A549 (cell line): ENCODE measurements around the gene DELE1. TPM values are rescaled to one million over a fixed set of nuclear protein-coding genes. Genes with fewer than 3 reads are reported as not detected.

Source experiments
- ATAC-seq, 2 experiments: fragments of 200-7000 bp in 1 of 2; fragments of >200 bp in 1 of 2; cut with Nextera tagmentation in 1 of 2; cut with Tn5 transposase in 1 of 2; 3 replicates each; pipeline versions ENCODE4 v1.8.0 to v1.9.1; 2018 to 2020; ENCODE audit warnings: mild to moderate bottlenecking in 1 of 2, moderate library complexity in 1 of 2
- CTCF ChIA-PET: fragments of 300-600 bp; sonication (Branson Sonifier 250); formaldehyde crosslinking; extraction: SDS; loops from one replicate; lab custom pipeline; 2021; ENCODE audit warnings: antibody characterized with exemption, inconsistent platforms; lab: Yijun Ruan, JAX
- POLR2A ChIA-PET: fragments of 350-600 bp; formaldehyde crosslinking; extraction: SDS; loops from one replicate; lab custom pipeline; 2021; ENCODE audit warnings: antibody characterized with exemption, inconsistent platforms; lab: Yijun Ruan, JAX
- DNase-seq, 2 experiments: peaks; one replicate each; pipeline versions ENCODE4 v3.0.0 to v3.0.0-alpha.2; 2011 to 2016; ENCODE audit warnings: low read depth in 1 of 2, low spot score in 1 of 2
- FAIRE-seq: peaks from 2 replicates; lab custom pipeline; 2011; peaks lifted over from hg19 to GRCh38; lab: Jason Lieb, UNC
- H3K27ac ChIP-seq, 2 experiments: fragments of >200 bp; sonication (Bioruptor Twin); formaldehyde crosslinking; 3 replicates each; pipeline ENCODE4 v1.5.1; 2016 to 2017
- H3K4me1 ChIP-seq: fragments of >200 bp; sonication (Bioruptor Twin); formaldehyde crosslinking; 3 replicates; pipeline ENCODE4 v1.6.1; 2016
- H3K4me2 ChIP-seq: fragments of >200 bp; sonication (Bioruptor Twin); formaldehyde crosslinking; 3 replicates; pipeline ENCODE4 v1.6.1; 2016
- H3K4me3 ChIP-seq: fragments of >200 bp; sonication (Bioruptor Twin); formaldehyde crosslinking; 3 replicates; pipeline ENCODE4 v1.5.1; 2016
- H3K9me3 ChIP-seq: fragments of >200 bp; sonication (Bioruptor Twin); formaldehyde crosslinking; 3 replicates; pipeline ENCODE4 v1.6.1; 2016
- CBX8 ChIP-seq: fragments of 200-600 bp; sonication (generic); IDR thresholded peaks from 2 replicates; pipeline ENCODE4 v1.6.1; 2016
- FOSL2 ChIP-seq, 2 experiments: fragments of 450-650 bp in 1 of 2; fragments of >200 bp in 1 of 2; sonication (Bioruptor Twin) in 1 of 2; formaldehyde crosslinking; IDR thresholded peaks; 2 replicates each; pipeline versions ENCODE4 v1.5.0 to v1.6.1; 2016 to 2020; ENCODE audit warnings: mild to moderate bottlenecking in 1 of 2, moderate library complexity in 1 of 2
- HDAC2 ChIP-seq: fragments of 200-600 bp; sonication (generic); IDR thresholded peaks from 2 replicates; pipeline ENCODE4 v1.6.1; 2016
- HOXB13 ChIP-seq: fragments of 250-450 bp; sonication (Bioruptor Pico); IDR thresholded peaks from 2 replicates; pipeline ENCODE4 v1.5.0; 2020; ENCODE audit warnings: low read depth, mild to moderate bottlenecking, moderate library complexity
- MAFK ChIP-seq: fragments of 450-650 bp; IDR thresholded peaks from 2 replicates; pipeline ENCODE4 v1.6.1; 2014; ENCODE audit not compliant: partially characterized antibody
- RARB ChIP-seq: fragments of 250-450 bp; sonication (Bioruptor Pico); IDR thresholded peaks from 2 replicates; pipeline ENCODE4 v1.8.0; 2021; ENCODE audit warnings: mild to moderate bottlenecking, moderate library complexity
- RFX5 ChIP-seq: fragments of 450-650 bp; IDR thresholded peaks from 2 replicates; pipeline ENCODE4 v1.7.1; 2014; ENCODE audit warnings: antibody characterized with exemption, mild to moderate bottlenecking, moderate library complexity
- TP53 ChIP-seq: fragments of 250-450 bp; sonication (Bioruptor Pico); IDR thresholded peaks from 2 replicates; pipeline ENCODE4 v1.5.0; 2021; ENCODE audit warnings: mild to moderate bottlenecking, moderate library complexity
- WGBS: methylation state at CpG from one replicate; pipeline ENCODE4 v1.1.6; 2017; ENCODE audit errors: missing lambda C conversion rate; 5-methylcytosine and 5-hydroxymethylcytosine counted together
- polyA plus RNA-seq, 4 experiments: library from polyadenylated mRNA; depleted of rRNA in 3 of 4; stranded (reverse); fragments of >200 nt; fragmentation: RNase III in 1 of 4; extraction: RNeasy Plus Mini Kit Qiagen cat#74134 plus additional on column Dnase treatment in 1 of 4; gene quantifications; 2 replicates in 3 of 4; 3 replicates in 1 of 4; pipeline ENCODE4 v1.2.3, GENCODE V29; 2011 to 2017
- TF ChIP-seq, protein P1 (sequence below): fragments of 200-600 bp; sonication (generic); IDR thresholded peaks from 2 replicates; pipeline ENCODE4 v1.6.1; 2016; ENCODE audit warnings: antibody characterized with exemption, mild to moderate bottlenecking, moderate library complexity
- TF ChIP-seq, protein P2 (sequence below): fragments of 450-650 bp; IDR thresholded peaks from 2 replicates; pipeline ENCODE4 v1.6.1; 2014; ENCODE audit warnings: antibody characterized with exemption
- TF ChIP-seq, protein P3 (sequence below): fragments of 250-450 bp; sonication (Bioruptor Pico); IDR thresholded peaks from 2 replicates; pipeline ENCODE4 v1.5.0; 2021; ENCODE audit warnings: mild to moderate bottlenecking, moderate library complexity, borderline replicate concordance

DELE1 gene
- polyA plus RNA-seq, 2 of the 4 experiments (the other 2 are of a cell fraction) = 41.2 to 60.1 TPM

DNA sequence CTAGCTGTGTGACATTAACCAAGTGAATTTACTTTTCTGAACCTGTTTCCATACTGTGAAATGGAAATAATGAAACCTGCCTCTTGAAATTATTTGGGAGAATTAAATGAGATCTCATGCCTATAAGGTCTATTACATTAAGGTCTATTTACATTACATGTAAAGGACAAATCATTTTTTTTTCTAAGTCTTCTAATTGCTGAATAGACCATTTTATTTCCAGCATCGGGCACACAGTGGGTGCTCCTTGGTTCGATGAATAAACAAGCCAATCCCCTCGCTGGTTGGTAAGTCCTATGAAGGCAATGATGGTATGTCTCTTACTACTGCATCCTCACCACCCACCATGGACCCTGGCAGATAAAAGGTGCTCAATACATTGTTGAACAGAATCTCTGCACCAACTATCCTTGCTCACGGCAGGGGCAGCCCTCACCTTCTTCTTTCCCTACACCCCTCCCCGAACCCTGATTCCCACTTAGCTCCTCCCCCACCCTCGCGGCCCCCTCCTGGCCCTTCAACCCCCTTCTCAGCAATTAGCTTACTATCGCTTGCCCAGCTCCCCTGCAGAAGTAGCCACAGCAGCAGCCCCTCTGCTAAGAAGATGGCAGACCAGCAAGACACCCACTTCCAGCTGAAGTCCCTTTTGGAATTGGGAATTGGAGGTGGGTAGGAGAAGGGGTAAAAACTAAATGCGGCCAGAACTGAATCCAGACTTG, 48.5 kb upstream of the DELE1 start:
- no peaks in the 10 kb centered on the region for H3K9me3 ChIP-seq
- DNase-seq (no peak), FAIRE-seq (no peak), ATAC-seq (no peak)
- ChIA-PET CTCF (interaction anchor here (1.2 to 12.7 kb wide), 5 partner anchors 86 to 210 kb away, joined by 3 to 424 read pairs (median 5); no protein-coding TSS in a partner anchor), POLR2A (no interaction called here)
- no peak overlapping the region for H3K27ac ChIP-seq
- peak overlapping the region; percentile 88; the same call in 1 of the 3 replicates for H3K4me2 ChIP-seq
- no peak overlapping the region; the same call in 1 of the 3 replicates for H3K4me3 ChIP-seq
- 66% methylated on average over 6 of the region's 9 CpGs for WGBS
- peaks cover 16% of the 10 kb centered on the region for H3K4me1 ChIP-seq
- TF ChIP-seq, protein P1, sequence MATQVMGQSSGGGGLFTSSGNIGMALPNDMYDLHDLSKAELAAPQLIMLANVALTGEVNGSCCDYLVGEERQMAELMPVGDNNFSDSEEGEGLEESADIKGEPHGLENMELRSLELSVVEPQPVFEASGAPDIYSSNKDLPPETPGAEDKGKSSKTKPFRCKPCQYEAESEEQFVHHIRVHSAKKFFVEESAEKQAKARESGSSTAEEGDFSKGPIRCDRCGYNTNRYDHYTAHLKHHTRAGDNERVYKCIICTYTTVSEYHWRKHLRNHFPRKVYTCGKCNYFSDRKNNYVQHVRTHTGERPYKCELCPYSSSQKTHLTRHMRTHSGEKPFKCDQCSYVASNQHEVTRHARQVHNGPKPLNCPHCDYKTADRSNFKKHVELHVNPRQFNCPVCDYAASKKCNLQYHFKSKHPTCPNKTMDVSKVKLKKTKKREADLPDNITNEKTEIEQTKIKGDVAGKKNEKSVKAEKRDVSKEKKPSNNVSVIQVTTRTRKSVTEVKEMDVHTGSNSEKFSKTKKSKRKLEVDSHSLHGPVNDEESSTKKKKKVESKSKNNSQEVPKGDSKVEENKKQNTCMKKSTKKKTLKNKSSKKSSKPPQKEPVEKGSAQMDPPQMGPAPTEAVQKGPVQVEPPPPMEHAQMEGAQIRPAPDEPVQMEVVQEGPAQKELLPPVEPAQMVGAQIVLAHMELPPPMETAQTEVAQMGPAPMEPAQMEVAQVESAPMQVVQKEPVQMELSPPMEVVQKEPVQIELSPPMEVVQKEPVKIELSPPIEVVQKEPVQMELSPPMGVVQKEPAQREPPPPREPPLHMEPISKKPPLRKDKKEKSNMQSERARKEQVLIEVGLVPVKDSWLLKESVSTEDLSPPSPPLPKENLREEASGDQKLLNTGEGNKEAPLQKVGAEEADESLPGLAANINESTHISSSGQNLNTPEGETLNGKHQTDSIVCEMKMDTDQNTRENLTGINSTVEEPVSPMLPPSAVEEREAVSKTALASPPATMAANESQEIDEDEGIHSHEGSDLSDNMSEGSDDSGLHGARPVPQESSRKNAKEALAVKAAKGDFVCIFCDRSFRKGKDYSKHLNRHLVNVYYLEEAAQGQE = no peak
- TF ChIP-seq HOXB13 (CRISPR knock-in tag) (no peak), MAFK (peak; percentile 38), RFX5 (no peak)

DNA sequence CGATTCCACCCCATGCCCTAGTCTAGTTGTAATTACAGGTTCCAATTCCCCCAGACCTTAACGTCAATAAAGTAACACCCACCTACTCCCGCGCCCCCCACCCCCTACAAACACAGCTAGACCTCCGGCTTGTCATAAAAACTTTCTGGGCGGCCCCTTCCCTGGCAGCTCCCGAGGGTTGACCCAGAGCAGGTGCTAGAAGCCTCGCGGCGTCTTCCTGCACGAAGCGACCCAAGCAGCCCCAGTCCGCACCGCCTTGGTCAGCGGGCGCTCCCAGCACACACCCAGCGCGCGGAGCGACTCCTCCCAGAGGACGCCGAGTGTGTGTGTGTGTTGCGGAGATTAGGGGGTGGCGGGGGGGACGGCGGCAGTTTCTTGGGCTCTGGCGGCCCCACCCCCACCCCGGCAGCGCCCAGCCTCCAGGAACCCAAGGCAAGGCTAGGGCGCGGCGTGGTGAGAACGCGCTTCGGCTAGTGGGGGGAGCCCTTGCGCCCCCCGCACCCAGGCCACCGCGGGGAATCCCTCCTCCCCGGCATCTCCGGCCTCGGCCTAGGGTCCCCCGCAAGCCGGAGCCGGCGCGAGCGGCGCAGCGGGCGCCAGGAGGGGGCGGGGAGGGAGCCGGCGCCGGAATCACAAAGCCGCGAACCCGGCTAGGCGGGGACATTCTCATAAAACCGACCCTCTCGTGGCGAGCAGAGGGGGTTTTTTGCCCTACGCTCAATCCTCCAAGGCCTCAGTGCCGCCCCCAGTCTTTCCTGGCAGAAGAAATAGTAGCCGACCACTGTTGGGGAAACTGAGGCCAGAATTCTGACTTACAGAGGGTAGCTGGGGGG, 47.7 kb upstream of the DELE1 start:
- H3K27ac ChIP-seq = peak overlapping the region; percentile 2 to 69; a peak in 4 of 6 replicates
- H3K4me2 ChIP-seq = peak overlapping the region; percentile 88
- FAIRE-seq (no peak), DNase-seq (no peak)
- POLR2A ChIA-PET = no interaction called here
- no peaks in the 10 kb centered on the region for H3K9me3 ChIP-seq
- peak overlapping the region; percentile 64 for H3K4me3 ChIP-seq
- CTCF ChIA-PET = interaction anchor here (0.6 to 12.7 kb wide), 5 partner anchors 85 to 179 kb away, joined by 3 to 424 read pairs (median 5); partner anchors contain the start of gene RNF14
- peaks cover 16% of the 10 kb centered on the region for H3K4me1 ChIP-seq
- TF ChIP-seq, protein P2, sequence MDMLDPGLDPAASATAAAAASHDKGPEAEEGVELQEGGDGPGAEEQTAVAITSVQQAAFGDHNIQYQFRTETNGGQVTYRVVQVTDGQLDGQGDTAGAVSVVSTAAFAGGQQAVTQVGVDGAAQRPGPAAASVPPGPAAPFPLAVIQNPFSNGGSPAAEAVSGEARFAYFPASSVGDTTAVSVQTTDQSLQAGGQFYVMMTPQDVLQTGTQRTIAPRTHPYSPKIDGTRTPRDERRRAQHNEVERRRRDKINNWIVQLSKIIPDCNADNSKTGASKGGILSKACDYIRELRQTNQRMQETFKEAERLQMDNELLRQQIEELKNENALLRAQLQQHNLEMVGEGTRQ = no peak
- TF ChIP-seq MAFK (no peak), HDAC2 (0 out of 2 replicates have a peak, but pooled peaks have one; percentile 53), TP53 (CRISPR knock-in tag) (no peak), FOSL2 (IDR thresholded peaks at IDR 0.05) (no peak), FOSL2 (CRISPR knock-in tag; IDR thresholded peaks at IDR 0.05) (no peak), HOXB13 (CRISPR knock-in tag) (no peak)
- TF ChIP-seq, protein P3, sequence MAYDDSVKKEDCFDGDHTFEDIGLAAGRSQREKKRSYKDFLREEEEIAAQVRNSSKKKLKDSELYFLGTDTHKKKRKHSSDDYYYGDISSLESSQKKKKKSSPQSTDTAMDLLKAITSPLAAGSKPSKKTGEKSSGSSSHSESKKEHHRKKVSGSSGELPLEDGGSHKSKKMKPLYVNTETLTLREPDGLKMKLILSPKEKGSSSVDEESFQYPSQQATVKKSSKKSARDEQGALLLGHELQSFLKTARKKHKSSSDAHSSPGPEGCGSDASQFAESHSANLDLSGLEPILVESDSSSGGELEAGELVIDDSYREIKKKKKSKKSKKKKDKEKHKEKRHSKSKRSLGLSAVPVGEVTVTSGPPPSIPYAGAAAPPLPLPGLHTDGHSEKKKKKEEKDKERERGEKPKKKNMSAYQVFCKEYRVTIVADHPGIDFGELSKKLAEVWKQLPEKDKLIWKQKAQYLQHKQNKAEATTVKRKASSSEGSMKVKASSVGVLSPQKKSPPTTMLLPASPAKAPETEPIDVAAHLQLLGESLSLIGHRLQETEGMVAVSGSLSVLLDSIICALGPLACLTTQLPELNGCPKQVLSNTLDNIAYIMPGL (CRISPR knock-in tag) = no peak
- TF ChIP-seq, all 56 proteins: peak for 1
- 8% methylated on average over 18 of the region's 65 CpGs for WGBS
- ATAC-seq = peak in 1 of 2 experiments; percentile 16; a peak in 1 of 6 replicates

DNA sequence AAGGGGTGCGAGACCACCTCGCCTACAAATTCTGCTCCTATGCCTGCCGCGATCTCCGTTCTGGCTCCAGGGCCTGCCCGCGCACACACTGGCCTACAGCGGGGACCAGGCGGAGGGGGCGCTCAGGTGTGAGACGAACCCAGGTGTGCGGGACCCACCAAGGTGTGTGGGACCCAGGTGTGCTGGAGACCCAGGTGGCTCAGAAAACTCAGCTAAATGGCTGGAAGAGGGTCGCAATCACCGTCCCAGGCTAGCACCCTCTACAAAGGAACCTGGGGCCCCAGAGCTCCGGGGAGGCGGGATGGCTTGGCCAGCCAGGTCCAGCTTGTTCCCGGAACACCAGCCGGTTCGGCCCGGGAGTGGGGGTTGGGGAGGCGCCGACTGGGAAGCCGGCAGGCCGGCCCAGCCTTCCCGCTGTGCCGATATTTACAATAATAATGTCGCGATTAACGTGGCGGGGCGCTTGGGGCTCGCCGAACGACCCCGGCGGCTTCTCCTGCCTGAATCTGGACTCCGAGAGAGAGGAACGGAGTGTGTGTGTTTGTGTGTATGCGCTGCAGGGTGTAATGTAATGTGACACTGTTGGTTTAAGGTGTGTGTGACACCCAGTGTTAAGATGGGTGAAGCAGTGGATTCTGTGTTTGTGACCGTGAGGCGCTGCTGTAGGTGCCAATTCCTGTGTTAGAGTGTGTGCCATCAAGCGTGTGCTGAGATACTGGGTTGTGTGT, 46.9 kb upstream of the DELE1 start:
- peak overlapping the region in 1 of 2 experiments; percentile 69; a peak in 4 of 6 replicates for H3K27ac ChIP-seq
- 6% methylated on average over 30 of the region's 42 CpGs for WGBS
- no peak for TF ChIP-seq RARB (CRISPR knock-in tag)
- TF ChIP-seq CBX8 = peak; percentile 38; the same call in 1 of the 2 replicates
- no peaks in the 10 kb centered on the region for H3K9me3 ChIP-seq
- DNase-seq (peak in 1 of 2 experiments; percentile 17), ATAC-seq (no peak), FAIRE-seq (no peak)
- CTCF ChIA-PET = interaction anchor here (0.6 to 12.7 kb wide), 7 partner anchors 78 to 212 kb away, joined by 3 to 424 read pairs (median 5); partner anchors contain the start of gene RNF14
- H3K4me2 ChIP-seq = peak overlapping the region; percentile 88
- POLR2A ChIA-PET = no interaction called here
- peaks cover 16% of the 10 kb centered on the region for H3K4me1 ChIP-seq
- peak overlapping the region; percentile 64 for H3K4me3 ChIP-seq
